Spleen (tissue), 7 donors: ENCODE data around the gene VPS4B.

Experiments
- POLR2A ChIP-seq, 3 donors: fragments of 450-650 bp; IDR thresholded peaks; one replicate each; pipeline ENCODE4 v1.5.1; 2017; ENCODE audit warnings: antibody characterized with exemption in 3 of 3, mild to moderate bottlenecking in 1 of 3
- POLR2AphosphoS5 ChIP-seq, 3 donors: sonication (generic); formaldehyde crosslinking; IDR thresholded peaks; one replicate each; pipeline ENCODE4 v1.5.1; 2017; ENCODE audit warnings: antibody characterized with exemption in 3 of 3
- TF ChIP-seq, protein P1 (sequence below), 11 experiments: fragments of 200-600 bp in 7 of 11; fragments of 450-650 bp in 4 of 11; sonication (generic) in 4 of 11; IDR thresholded peaks in 8 of 11; conservative IDR thresholded peaks in 3 of 11; 1 replicate in 7 of 11; 2 replicates in 4 of 11; pipeline versions ENCODE4 v1.4.0 to v1.8.0; 2016 to 2021; ENCODE audit warnings: antibody characterized with exemption in 11 of 11, inconsistent platforms in 4 of 11, mild to moderate bottlenecking in 1 of 11
- donor health status: DM: no; HTN: no; CAD: no; lungs with moderate emphysema.
- donor health status: DM: no; HTN: no; CAD: no.
- donor health status: DM: no; HTN: no; CAD: no.

DNA sequence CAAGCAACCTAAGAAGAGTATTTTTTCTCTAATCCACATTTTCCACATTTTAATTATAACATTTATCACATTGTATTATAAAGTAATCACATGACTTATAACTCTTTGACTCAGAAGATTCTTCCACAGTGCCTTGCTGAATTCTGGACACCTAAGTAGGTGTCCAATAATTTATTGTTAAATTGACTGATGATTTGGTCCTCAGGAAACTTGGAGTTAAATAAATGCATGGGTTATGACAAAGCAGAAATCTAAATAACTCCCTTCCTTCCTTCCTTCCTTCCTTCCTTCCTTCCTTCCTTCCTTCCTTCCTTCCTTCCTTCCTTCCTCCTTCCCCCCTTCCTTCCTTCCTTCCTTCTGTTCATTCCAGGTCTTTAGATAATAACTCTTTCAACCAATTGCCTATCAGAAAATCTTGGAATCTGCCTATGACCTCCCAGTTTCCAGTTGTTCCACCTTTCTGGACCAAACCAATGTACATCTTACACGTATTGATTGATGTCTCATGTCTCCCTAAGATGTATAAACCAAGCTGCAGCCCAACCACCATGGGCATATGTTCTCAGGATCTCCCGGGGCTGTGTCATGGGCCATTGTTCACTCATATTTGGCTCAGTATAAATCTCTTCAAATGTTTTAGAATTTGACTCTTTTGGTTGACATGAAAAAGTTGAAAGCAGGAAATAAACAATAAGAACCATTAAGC is 44.8 kb downstream of the VPS4B start:
- TF ChIP-seq, protein P1, sequence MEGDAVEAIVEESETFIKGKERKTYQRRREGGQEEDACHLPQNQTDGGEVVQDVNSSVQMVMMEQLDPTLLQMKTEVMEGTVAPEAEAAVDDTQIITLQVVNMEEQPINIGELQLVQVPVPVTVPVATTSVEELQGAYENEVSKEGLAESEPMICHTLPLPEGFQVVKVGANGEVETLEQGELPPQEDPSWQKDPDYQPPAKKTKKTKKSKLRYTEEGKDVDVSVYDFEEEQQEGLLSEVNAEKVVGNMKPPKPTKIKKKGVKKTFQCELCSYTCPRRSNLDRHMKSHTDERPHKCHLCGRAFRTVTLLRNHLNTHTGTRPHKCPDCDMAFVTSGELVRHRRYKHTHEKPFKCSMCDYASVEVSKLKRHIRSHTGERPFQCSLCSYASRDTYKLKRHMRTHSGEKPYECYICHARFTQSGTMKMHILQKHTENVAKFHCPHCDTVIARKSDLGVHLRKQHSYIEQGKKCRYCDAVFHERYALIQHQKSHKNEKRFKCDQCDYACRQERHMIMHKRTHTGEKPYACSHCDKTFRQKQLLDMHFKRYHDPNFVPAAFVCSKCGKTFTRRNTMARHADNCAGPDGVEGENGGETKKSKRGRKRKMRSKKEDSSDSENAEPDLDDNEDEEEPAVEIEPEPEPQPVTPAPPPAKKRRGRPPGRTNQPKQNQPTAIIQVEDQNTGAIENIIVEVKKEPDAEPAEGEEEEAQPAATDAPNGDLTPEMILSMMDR (IDR thresholded peaks at IDR 0.05 in 8 of 11, conservative IDR thresholded peaks at IDR 0.05 in 3 of 11), result no peak
- no peak for TF ChIP-seq POLR2A (IDR thresholded peaks at IDR 0.05)
- TF ChIP-seq POLR2AphosphoS5 (IDR thresholded peaks at IDR 0.05), result no peak
